ENCODE results near the gene RAPGEF1. TPM values are rescaled to one million over a fixed set of nuclear protein-coding genes. Genes with fewer than 3 reads are reported as not detected.

RAPGEF1 gene
- polyA plus RNA-seq, 2 of the 4 experiments (the other 2 are of a cell fraction): 21.6 to 27.7 TPM

- POLR2A ChIA-PET: no interaction called here
- H3K4me1 ChIP-seq: no peaks in the 10 kb centered on the region
- ATAC-seq: no peak; a peak in 1 of 6 replicates
- no peak overlapping the region for H3K4me3 ChIP-seq
- CTCF ChIA-PET: interaction anchor here (0.6 to 1.7 kb wide), 3 partner anchors 10 to 148 kb away, joined by 3 to 6 read pairs (median 5); no protein-coding TSS in a partner anchor
- WGBS (ENCODE audit: missing lambda C conversion rate): 93% methylated on average over 13 of the region's 13 CpGs
- no peak overlapping the region for H3K4me2 ChIP-seq
- DNase-seq (ENCODE audit: low read depth in 1 of 2, low spot score in 1 of 2): no peak
- H3K27ac ChIP-seq: no peak overlapping the region
- no peak for FAIRE-seq
- no peaks in the 10 kb centered on the region for H3K9me3 ChIP-seq
- TF ChIP-seq GATA3 (IDR thresholded peaks at IDR 0.05; ENCODE audit: borderline replicate concordance) (no peak), HMGXB4 (CRISPR knock-in tag; IDR thresholded peaks at IDR 0.05; ENCODE audit: borderline replicate concordance) (no peak), CBX8 (IDR thresholded peaks at IDR 0.05) (no peak), ELK1 (IDR thresholded peaks at IDR 0.05; ENCODE audit: low read depth, low read length) (no peak), POLR2AphosphoS2 (conservative IDR thresholded peaks at IDR 0.05; ENCODE audit: low read length) (no peak), HEYL (CRISPR knock-in tag; IDR thresholded peaks at IDR 0.05) (no peak), RARB (CRISPR knock-in tag; IDR thresholded peaks at IDR 0.05) (no peak), ZFP36 (IDR thresholded peaks at IDR 0.05; ENCODE audit: borderline replicate concordance, partially characterized antibody) (no peak), ZSCAN20 (CRISPR knock-in tag; IDR thresholded peaks at IDR 0.05) (no peak), ZC3H11A (IDR thresholded peaks at IDR 0.05) (no peak), CTCF (IDR thresholded peaks at IDR 0.05) (no peak), CHD4 (IDR thresholded peaks at IDR 0.05; ENCODE audit: borderline replicate concordance) (no peak), ZNF302 (CRISPR knock-in tag; IDR thresholded peaks at IDR 0.05) (no peak), CBX2 (IDR thresholded peaks at IDR 0.05; ENCODE audit: borderline replicate concordance, low read depth) (no peak), TP53 (CRISPR knock-in tag; IDR thresholded peaks at IDR 0.05) (no peak), POLR2A (IDR thresholded peaks at IDR 0.05; ENCODE audit: low read length) (no peak), FOSL2 (IDR thresholded peaks at IDR 0.05) (no peak), FOSL2 (CRISPR knock-in tag; IDR thresholded peaks at IDR 0.05) (no peak)
These were observed 161.9 kb downstream of the RAPGEF1 start for GRCh38 chr9:131578021-131578420.

- Histone ChIP-seq H3K4me2 (no peak overlapping the region), H3K4me1 (no peaks in the 10 kb centered on the region), H3K9me3 (no peaks in the 10 kb centered on the region), H3K4me3 (no peak overlapping the region), H3K27ac (no peak overlapping the region)
- DNase-seq (ENCODE audit: low read depth in 1 of 2, low spot score in 1 of 2) (no peak), FAIRE-seq (no peak), ATAC-seq (no peak)
- WGBS (ENCODE audit: missing lambda C conversion rate): 93% methylated on average over 19 of the region's 25 CpGs
- TF ChIP-seq E2F6 (IDR thresholded peaks at IDR 0.05; ENCODE audit: borderline replicate concordance, low read depth) (no peak), HMGXB4 (CRISPR knock-in tag; IDR thresholded peaks at IDR 0.05; ENCODE audit: borderline replicate concordance) (no peak), SREBF2 (IDR thresholded peaks at IDR 0.05) (no peak), CTCF (IDR thresholded peaks at IDR 0.05) (no peak), MYC (IDR thresholded peaks at IDR 0.05; ENCODE audit: borderline replicate concordance, low read length) (no peak), RCOR1 (IDR thresholded peaks at IDR 0.05; ENCODE audit: low read depth, low read length) (no peak)
- ChIA-PET CTCF (interaction anchor here (0.6 to 2.6 kb wide), 6 partner anchors 10 to 163 kb away, joined by 3 to 10 read pairs (median 4); no protein-coding TSS in a partner anchor), POLR2A (no interaction called here)
These were observed 162.6 kb downstream of the RAPGEF1 start for GRCh38 chr9:131577005-131578000.
